Measurements from ENCODE around the gene PSRC1.
"Not testable (repeated sequence)": the region's sequence is repeated elsewhere in the genome, so short reads cannot be mapped to it uniquely, and the experiment has no call there.

Gene PSRC1

GRCh38 chr1:109282952-109283747 lies at the start of gene PSRC1:
Gene PSRC1, minus strand, starts transcription at chr1:109283145.
- peak; percentile 98 for DNase-seq (ENCODE audit: low spot score)

GRCh38 chr1:109331113-109331512 lies 48.2 kb upstream of the PSRC1 start:
- no peak for DNase-seq (ENCODE audit: low spot score)

DNA sequence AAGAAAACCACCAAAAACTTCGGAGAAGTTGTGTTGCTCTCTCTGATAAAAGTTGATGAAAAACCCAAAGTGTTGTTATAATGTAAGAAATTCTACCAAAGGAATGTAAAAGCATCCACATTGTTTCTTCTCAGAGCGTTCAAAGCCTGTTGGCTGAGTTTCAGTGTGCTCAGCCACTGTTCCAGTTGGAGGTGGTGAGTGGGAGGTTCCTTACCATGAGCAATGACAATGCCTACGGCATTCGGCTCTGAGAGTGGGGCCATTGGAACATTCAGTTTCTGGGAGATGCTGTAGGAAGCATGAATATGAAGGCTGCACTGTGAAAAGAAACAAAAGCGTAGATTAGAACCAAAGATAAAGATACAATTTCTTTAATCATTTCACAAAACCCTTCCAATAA lies 44.3 kb upstream of the PSRC1 start:
- no peak for DNase-seq (ENCODE audit: low spot score)

DNA sequence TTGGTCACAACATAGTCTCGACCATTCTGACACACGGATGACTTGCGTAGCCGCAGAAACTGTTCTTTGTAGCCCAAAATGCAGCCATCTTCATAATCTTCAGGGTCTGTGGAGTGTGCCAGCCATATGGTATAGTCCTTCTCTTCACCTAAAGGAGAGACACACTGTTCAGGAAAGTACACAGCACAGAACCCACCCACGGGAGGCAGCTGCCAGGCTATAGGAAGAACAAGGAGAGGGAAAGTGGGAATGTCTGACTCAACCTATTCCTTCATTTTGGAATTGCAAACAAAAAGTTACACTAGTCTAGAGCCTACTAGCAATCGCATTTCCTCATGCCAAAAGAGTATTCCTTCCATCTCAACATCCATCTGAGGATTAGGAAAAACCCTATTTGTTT lies 40.0 kb upstream of the PSRC1 start:
- DNase-seq (ENCODE audit: low spot score), result no peak

DNA sequence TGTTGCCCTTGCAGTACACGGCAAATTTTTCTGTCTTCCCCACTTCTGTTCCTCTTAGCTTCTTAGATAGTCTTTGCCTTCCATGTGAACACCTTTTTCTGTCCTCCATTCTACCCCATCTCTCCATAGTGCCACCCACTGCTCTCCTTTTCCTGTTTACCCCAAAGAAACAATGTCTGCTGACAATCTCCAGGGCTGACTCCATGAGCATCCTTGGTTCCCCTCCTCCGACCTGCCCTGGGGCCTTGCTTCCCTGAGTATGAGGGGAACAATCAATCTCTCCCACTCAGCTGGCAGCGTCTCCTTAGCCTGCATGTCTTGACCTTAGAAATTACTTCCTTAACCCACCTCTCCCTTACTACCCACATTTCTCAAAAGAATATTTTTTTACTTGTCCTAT lies 36.2 kb upstream of the PSRC1 start:
- DNase-seq (ENCODE audit: low spot score), result no peak

DNA sequence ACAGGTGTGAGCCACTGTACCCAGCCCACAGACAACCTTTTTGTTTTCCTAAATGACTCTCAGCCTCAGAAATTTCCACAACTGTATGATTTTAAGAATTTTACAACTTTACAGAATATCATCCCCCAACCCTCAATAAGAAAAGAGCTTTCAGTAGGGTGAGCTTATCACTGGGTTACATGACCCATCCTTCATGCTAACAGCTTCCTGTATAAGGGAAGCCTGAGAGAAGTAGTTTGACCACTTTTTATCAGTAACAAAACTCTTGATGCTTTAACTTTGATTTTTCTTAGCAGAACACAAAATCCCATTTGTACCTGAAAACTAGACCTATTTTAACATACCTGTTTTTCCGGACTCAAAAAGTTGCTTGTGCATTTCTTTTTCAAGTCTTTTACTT lies 33.6 kb upstream of the PSRC1 start:
- DNase-seq (ENCODE audit: low spot score), result no peak

DNA sequence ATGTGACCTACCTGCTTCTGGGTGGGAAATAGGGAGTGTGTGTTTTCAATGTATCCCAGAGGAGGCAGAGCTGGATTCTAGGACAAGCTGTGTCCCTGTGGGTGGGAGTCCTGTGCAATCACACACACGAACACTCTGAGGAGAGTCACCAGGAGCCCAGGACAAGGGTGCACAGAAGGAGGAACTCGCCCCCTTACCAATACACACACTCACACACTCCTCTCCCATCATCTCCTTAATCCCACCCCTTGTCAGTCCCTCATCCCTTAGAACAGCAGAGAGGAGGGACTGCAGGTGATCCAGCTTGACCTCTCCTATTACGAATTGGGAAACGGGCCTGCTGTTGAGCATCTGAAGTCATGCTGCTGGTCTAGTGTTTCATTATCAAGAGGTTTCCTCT lies 32.3 kb upstream of the PSRC1 start:
- DNase-seq (ENCODE audit: low spot score), result no peak

DNA sequence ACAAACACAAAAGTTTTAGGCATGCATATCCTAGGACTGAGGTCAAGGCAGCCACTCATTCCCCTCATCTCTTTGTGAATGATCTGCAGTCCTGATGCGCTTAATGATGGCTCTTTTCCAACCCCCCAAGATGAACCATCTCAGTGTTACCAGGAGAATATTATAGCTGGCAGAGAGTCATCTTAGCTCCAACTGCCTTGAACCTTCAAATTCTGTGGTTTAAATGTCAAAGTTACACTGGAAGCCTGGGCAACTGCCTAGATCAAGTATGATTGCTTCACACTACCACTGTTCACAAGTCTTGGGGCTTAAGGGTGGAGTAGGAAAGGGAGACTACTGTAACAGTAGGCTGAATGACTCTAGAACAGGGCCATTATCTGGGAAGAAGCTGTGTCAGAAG lies 31.9 kb upstream of the PSRC1 start:
- no peak for DNase-seq (ENCODE audit: low spot score)

DNA sequence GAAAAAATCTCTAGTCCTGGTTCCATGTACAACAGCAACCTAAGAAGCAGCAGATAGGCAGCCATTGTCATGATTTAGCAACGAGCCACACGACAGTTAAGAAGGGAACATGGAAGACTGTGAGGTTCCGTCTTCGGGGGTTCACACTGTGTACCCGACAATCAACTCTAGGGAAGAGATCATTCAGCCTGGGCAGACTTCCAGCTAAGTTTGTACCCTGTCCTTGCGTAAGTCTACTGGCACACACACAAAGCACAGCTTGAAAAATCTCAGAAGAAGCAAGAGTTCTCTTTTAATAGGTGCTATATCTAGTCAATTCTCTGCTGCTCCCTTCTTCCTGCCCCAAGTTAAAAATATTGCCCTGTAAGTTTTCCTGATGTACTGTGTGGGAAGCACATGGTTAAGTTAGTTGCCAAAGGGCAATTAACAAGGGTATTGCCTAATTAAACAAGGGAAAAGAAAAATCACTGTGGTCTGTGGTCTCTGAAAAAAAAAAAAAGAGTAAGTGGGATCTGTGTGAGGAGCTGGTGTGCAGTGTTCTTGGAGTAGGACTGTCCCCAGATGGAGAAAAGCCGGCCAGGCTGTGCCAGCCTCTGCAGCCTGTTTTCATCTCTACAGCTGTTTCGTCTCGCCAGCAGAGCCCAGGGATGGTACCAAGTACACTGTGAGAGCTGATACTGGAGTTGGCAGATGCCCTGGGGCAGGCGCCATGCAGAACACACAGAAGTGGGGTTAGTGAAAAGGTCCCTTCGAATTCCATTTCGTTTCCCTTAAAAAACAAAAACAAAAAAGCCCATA lies 30.2 kb upstream of the PSRC1 start:
- no peak for DNase-seq (ENCODE audit: low spot score)

DNA sequence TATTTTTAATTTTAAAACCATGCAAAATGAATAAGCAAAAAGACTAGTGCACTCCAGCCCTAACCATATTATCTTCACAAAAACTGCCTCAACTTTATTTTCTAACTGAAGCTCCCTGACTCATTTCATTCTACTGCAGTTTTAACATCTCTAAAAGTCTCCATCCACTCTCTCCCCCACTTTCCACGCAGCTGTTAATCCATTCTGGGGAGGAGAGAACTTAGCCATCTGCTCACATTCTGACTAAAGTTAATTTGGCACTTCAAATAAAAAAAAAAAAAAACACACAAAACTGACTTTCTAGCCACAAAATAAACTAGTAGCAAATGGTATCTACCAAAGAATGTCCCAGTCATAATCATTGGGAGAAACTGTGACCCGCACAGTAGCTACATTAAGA lies 29.3 kb upstream of the PSRC1 start:
- DNase-seq (ENCODE audit: low spot score), result no peak

- no peak for DNase-seq (ENCODE audit: low spot score)
Observed at GRCh38 chr1:109309347-109309746, 26.4 kb upstream of the PSRC1 start.

DNA sequence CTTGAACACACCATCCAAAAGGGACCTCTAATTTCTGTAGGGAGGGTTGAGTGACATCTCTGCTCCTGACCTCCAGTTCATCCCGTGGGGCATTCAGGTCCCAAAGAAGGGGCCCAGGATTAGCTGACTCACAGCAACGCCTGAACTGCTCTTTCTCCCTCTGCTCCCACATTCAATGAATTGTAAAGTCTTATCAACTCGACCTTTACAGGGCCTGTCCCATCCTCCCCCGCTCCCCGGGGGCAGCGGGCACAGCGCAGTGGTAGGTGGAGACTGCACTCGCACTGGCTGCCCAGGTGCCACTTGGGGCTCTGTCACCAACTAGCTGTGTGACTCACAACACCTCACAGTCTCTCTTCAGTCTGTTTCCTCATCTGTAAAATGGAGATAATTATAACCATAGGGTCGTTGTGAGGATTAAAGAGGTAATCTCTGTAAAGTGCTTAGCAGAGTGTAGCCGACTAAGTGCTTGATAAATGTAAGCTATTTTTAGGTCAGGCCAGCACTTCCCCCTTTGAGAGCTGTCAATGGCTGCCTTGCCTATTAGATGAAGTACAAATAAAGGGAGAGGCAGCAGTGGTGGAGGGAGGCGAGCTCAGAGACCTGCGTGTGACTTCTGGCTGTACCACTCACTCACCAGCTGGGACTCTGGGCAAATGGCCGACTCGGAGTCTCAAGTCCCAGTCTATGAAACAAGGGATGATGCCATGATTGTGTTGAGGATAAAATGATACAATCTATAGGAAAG lies 24.5 kb upstream of the PSRC1 start:
- DNase-seq (ENCODE audit: low spot score), result peak; percentile 72

- no peak for DNase-seq (ENCODE audit: low spot score)
Observed at GRCh38 chr1:109306832-109307273, 23.9 kb upstream of the PSRC1 start, which contains the start of gene MYBPHL. Gene MYBPHL, minus strand, starts transcription at chr1:109307011. Its CDS starts 20 bp downstream, at chr1:109306991.

- not testable (repeated sequence) for DNase-seq (ENCODE audit: low spot score)
Observed at GRCh38 chr1:109305991-109306390, 23.0 kb upstream of the PSRC1 start.

GRCh38 chr1:109304226-109304920 lies 21.4 kb upstream of the PSRC1 start:
- no peak for DNase-seq (ENCODE audit: low spot score)

DNA sequence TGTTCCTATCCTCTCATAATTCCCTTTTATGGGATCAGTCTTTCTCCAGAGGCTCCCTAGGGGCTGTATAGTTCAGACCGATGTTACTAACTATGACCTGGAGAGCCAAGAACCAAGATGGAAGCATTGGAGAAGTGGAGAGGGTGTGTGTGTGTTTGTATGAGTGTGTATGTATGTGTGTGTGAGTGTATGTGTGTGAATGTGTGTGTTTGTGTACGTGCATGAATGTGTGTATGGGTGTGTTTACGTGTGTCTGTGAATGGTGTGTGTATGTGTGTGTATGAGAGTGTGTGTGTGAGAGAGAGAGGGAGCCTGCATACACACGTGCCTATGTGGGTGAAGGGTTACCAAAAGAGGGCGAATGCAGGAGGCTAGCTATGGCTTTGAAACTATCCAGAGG lies 18.9 kb upstream of the PSRC1 start:
- DNase-seq (ENCODE audit: low spot score), result no peak

GRCh38 chr1:109300650-109301151 lies 17.8 kb upstream of the PSRC1 start:
- DNase-seq (ENCODE audit: low spot score), result no peak

DNA sequence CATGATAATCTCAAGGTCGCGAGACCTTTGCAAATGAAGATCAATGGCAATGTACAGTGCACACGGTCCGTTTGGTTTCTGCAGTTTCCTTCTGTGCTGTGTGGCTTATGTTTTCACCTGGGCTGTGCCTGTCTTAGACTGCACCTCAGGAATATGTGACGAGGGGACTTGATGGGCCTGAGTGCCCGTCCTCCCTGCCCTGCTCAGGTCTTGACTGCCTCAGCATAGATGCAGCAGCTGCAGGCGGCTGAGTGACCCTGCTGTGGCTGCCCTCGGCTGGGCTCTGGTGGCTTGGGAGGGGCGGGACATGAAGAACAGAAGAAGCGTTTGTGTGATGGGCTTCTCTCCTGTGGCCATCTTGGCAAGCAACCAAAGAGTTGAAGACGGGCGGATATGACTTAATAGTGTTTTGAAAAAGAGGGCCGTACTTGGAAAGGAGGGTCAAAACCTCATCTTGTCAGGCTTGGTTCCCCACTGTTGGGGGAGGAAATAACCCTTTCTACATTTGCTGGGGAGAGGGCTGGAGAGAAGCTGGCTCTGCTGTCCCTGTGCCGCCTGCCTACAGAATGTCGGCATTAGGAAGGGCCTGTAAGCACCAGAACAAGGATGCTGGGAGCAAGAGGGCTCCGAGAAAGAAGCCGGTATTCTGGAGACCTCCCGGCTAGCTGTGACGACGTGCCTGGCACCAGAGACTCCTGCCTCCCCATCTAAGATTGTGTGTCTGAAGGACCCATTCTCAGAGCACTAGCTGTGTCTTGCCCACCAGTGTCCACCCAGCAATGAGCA lies 16.8 kb upstream of the PSRC1 start:
- no peak for DNase-seq (ENCODE audit: low spot score)

- no peak for DNase-seq (ENCODE audit: low spot score)
Observed at GRCh38 chr1:109298666-109299557, 16.0 kb upstream of the PSRC1 start.

- no peak for DNase-seq (ENCODE audit: low spot score)
Observed at GRCh38 chr1:109296782-109297181, 13.8 kb upstream of the PSRC1 start.
